Kidney capillary endothelial cell (primary cell): Measurements from ENCODE around the gene PFDN4.

Experiments used
- DNase-seq: peaks from one replicate; pipeline ENCODE4 v3.0.0-alpha.2; 2018; ENCODE audit warnings: low spot score

PFDN4 gene

GRCh38 chr20:54173653-54174456, 34.0 kb upstream of the PFDN4 start, which contains the start of gene CYP24A1:
Gene CYP24A1 (minus strand): TSS chr20:54173986. CDS start chr20:54173579, 407 bp downstream.
- no peak for DNase-seq

- no peak for DNase-seq
Measured at GRCh38 chr20:54174457-54175175, 33.3 kb upstream of the PFDN4 start.

GRCh38 chr20:54176610-54177009, 31.3 kb upstream of the PFDN4 start:
- no peak for DNase-seq

GRCh38 chr20:54177378-54177777, 30.5 kb upstream of the PFDN4 start:
- DNase-seq, result no peak

GRCh38 chr20:54178256-54178655, 29.6 kb upstream of the PFDN4 start:
- DNase-seq, result no peak

- no peak for DNase-seq
Measured at GRCh38 chr20:54179946-54180345, 27.9 kb upstream of the PFDN4 start.

GRCh38 chr20:54180931-54181330, 27.0 kb upstream of the PFDN4 start:
- DNase-seq, result no peak

- DNase-seq, result no peak
Measured at GRCh38 chr20:54184071-54184470, 23.8 kb upstream of the PFDN4 start.

GRCh38 chr20:54184904-54185626, 22.8 kb upstream of the PFDN4 start:
- no peak for DNase-seq

- DNase-seq, result no peak
Measured at GRCh38 chr20:54188132-54188849, 19.6 kb upstream of the PFDN4 start.

- no peak for DNase-seq
Measured at GRCh38 chr20:54189630-54190029, 18.3 kb upstream of the PFDN4 start.

GRCh38 chr20:54190217-54190616, 17.7 kb upstream of the PFDN4 start:
- DNase-seq, result no peak

- no peak for DNase-seq
Measured at GRCh38 chr20:54193817-54194216, 14.1 kb upstream of the PFDN4 start.

- no peak for DNase-seq
Measured at GRCh38 chr20:54194724-54195438, 13.0 kb upstream of the PFDN4 start.

- DNase-seq, result no peak
Measured at GRCh38 chr20:54195483-54196472, 12.1 kb upstream of the PFDN4 start.

- DNase-seq, result peak; percentile 33
Measured at GRCh38 chr20:54197621-54198604, 10.0 kb upstream of the PFDN4 start.

- DNase-seq, result no peak
Measured at GRCh38 chr20:54199283-54199682, 8.6 kb upstream of the PFDN4 start.

- DNase-seq, result peak; percentile 63
Measured at GRCh38 chr20:54199721-54200176, 8.1 kb upstream of the PFDN4 start.
